HEK293 (cell line): ENCODE results near the gene EPS8L3.
A peak's percentile ranks its signal among the peaks of the same experiment; 100 is the strongest.

Experiments
- IKZF3 ChIP-seq: fragments of 450-650 bp; IDR thresholded peaks from 2 replicates; pipeline ENCODE4 v1.5.0; 2018; ENCODE audit warnings: missing biosample characterization, mild to moderate bottlenecking, missing genetic modification characterization, moderate library complexity
- KLF10 ChIP-seq: fragments of 450-650 bp; IDR thresholded peaks from 2 replicates; pipeline ENCODE4 v1.5.1; 2018; ENCODE audit warnings: missing biosample characterization, mild to moderate bottlenecking, missing genetic modification characterization
- KLF8 ChIP-seq: fragments of 450-650 bp; formaldehyde crosslinking; IDR thresholded peaks from 2 replicates; pipeline ENCODE4 v1.5.1; 2016; ENCODE audit warnings: missing biosample characterization, missing genetic modification characterization
- TCF7L2 ChIP-seq: IDR thresholded peaks from 2 replicates; pipeline ENCODE4 v1.6.1; 2011; ENCODE audit warnings: low read depth, mild to moderate bottlenecking, inconsistent platforms, low read length, moderate library complexity, borderline replicate concordance
- ZBTB48 ChIP-seq: fragments of 450-650 bp; formaldehyde crosslinking; IDR thresholded peaks from 2 replicates; pipeline ENCODE4 v1.5.1; 2016; ENCODE audit warnings: missing biosample characterization, missing genetic modification characterization
- ZBTB7A ChIP-seq: fragments of 450-650 bp; formaldehyde crosslinking; IDR thresholded peaks from 2 replicates; pipeline ENCODE4 v1.5.1; 2016; ENCODE audit warnings: low read depth, missing biosample characterization, missing genetic modification characterization
- ZEB2 ChIP-seq: fragments of 450-650 bp; formaldehyde crosslinking; IDR thresholded peaks from 2 replicates; pipeline ENCODE4 v1.5.1; 2016; ENCODE audit warnings: missing biosample characterization, missing genetic modification characterization
- ZNF114 ChIP-seq: fragments of 450-650 bp; formaldehyde crosslinking; IDR thresholded peaks from 2 replicates; pipeline ENCODE4 v1.5.0; 2017; ENCODE audit warnings: missing biosample characterization, missing genetic modification characterization
- ZNF121 ChIP-seq: fragments of 450-650 bp; formaldehyde crosslinking; IDR thresholded peaks from 2 replicates; pipeline ENCODE4 v1.5.1; 2016; ENCODE audit warnings: missing biosample characterization, missing genetic modification characterization
- ZNF140 ChIP-seq: fragments of 450-650 bp; formaldehyde crosslinking; IDR thresholded peaks from 2 replicates; pipeline ENCODE4 v1.5.1; 2016; ENCODE audit warnings: missing biosample characterization, missing genetic modification characterization
- ZNF169 ChIP-seq: fragments of 450-650 bp; formaldehyde crosslinking; IDR thresholded peaks from 2 replicates; pipeline ENCODE4 v1.5.1; 2016; ENCODE audit warnings: missing biosample characterization, missing genetic modification characterization
- ZNF221 ChIP-seq: fragments of 450-650 bp; formaldehyde crosslinking; IDR thresholded peaks from 2 replicates; pipeline ENCODE4 v1.5.1; 2017; ENCODE audit warnings: missing biosample characterization, missing genetic modification characterization, borderline replicate concordance
- ZNF37A ChIP-seq: fragments of 450-650 bp; IDR thresholded peaks from 2 replicates; pipeline ENCODE4 v1.5.1; 2018; ENCODE audit warnings: missing biosample characterization, missing genetic modification characterization
- ZNF48 ChIP-seq: fragments of 450-650 bp; formaldehyde crosslinking; IDR thresholded peaks from 2 replicates; pipeline ENCODE4 v1.5.1; 2016; ENCODE audit warnings: missing biosample characterization, missing genetic modification characterization
- ZNF510 ChIP-seq: fragments of 450-650 bp; formaldehyde crosslinking; IDR thresholded peaks from 2 replicates; pipeline ENCODE4 v1.5.1; 2018; ENCODE audit warnings: mild to moderate bottlenecking, missing genetic modification characterization, missing biosample characterization; ENCODE audit not compliant: insufficient replicate concordance
- ZNF544 ChIP-seq: fragments of 450-650 bp; formaldehyde crosslinking; IDR thresholded peaks from 2 replicates; pipeline ENCODE4 v1.5.0; 2017; ENCODE audit warnings: missing biosample characterization, missing genetic modification characterization
- ZNF548 ChIP-seq: fragments of 450-650 bp; formaldehyde crosslinking; IDR thresholded peaks from 2 replicates; pipeline ENCODE4 v1.5.1; 2016; ENCODE audit warnings: missing biosample characterization, missing genetic modification characterization
- ZNF555 ChIP-seq: fragments of 450-650 bp; formaldehyde crosslinking; conservative IDR thresholded peaks from 2 replicates; pipeline ENCODE4 v1.5.1; 2017; ENCODE audit warnings: missing biosample characterization, mild to moderate bottlenecking, missing genetic modification characterization, inconsistent platforms
- ZNF621 ChIP-seq: fragments of 450-650 bp; formaldehyde crosslinking; IDR thresholded peaks from 2 replicates; pipeline ENCODE4 v1.5.1; 2017; ENCODE audit warnings: missing biosample characterization, missing genetic modification characterization
- ZXDB ChIP-seq: fragments of 450-650 bp; formaldehyde crosslinking; IDR thresholded peaks from 2 replicates; pipeline ENCODE4 v1.5.1; 2016; ENCODE audit warnings: missing biosample characterization, missing genetic modification characterization
- TF ChIP-seq, protein P1 (sequence below): fragments of 450-650 bp; formaldehyde crosslinking; IDR thresholded peaks from 2 replicates; pipeline ENCODE4 v1.5.1; 2016; ENCODE audit warnings: missing biosample characterization, missing genetic modification characterization
- TF ChIP-seq, protein P2 (sequence below): fragments of 450-650 bp; formaldehyde crosslinking; IDR thresholded peaks from 2 replicates; pipeline ENCODE4 v1.5.1; 2016; ENCODE audit warnings: missing biosample characterization, missing genetic modification characterization
- TF ChIP-seq, protein P3 (sequence below): fragments of 450-650 bp; formaldehyde crosslinking; IDR thresholded peaks from 2 replicates; pipeline ENCODE4 v1.5.1; 2016; ENCODE audit warnings: missing biosample characterization, missing genetic modification characterization
- TF ChIP-seq, protein P4 (sequence below): fragments of 450-650 bp; formaldehyde crosslinking; IDR thresholded peaks from 2 replicates; pipeline ENCODE4 v1.5.1; 2016; ENCODE audit warnings: missing biosample characterization, missing genetic modification characterization

The EPS8L3 gene

DNA sequence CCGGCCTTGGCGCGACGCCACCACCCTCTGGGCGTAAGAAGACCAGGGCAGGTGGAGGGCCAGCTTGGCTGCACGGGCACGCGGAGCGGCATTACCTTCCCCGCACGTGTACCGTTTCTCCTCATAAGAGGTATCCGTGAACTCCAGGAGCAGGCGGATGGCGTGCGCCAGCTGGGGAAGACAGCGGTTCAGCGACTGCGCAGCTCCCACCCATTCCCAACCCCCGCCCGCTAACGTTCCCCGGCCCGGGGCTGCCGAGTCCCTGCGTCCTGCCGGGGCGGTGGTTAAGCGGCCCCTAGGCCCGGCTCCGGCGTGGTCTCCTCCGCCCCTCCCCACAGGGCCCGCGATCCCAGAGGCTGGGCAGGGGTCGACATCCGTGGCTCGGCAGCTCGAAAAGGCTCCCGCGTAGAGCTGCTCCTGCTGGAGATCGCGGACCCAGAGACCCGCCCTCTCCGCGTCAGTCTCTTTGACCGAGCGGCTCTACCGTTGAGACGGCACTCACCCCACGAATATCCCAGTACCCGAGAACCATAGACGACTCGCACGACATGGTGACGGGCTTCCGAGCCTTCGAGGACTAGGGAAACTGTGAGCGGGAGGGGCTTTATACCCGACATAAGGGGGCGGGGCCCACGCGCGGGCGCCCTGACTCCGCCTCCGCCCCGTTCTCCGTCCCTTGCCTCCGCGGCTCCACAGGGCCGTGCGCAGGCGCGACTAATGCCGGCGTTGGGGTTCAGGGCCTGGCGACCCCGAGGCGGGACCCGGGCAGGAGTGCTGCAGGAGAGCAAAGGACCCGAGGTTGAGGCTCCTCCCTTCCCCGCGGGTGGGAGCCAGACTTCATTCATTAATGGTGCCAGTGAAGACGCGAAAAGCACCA is 23.7 kb downstream of the EPS8L3 start (continued):
- TF ChIP-seq, protein P1, sequence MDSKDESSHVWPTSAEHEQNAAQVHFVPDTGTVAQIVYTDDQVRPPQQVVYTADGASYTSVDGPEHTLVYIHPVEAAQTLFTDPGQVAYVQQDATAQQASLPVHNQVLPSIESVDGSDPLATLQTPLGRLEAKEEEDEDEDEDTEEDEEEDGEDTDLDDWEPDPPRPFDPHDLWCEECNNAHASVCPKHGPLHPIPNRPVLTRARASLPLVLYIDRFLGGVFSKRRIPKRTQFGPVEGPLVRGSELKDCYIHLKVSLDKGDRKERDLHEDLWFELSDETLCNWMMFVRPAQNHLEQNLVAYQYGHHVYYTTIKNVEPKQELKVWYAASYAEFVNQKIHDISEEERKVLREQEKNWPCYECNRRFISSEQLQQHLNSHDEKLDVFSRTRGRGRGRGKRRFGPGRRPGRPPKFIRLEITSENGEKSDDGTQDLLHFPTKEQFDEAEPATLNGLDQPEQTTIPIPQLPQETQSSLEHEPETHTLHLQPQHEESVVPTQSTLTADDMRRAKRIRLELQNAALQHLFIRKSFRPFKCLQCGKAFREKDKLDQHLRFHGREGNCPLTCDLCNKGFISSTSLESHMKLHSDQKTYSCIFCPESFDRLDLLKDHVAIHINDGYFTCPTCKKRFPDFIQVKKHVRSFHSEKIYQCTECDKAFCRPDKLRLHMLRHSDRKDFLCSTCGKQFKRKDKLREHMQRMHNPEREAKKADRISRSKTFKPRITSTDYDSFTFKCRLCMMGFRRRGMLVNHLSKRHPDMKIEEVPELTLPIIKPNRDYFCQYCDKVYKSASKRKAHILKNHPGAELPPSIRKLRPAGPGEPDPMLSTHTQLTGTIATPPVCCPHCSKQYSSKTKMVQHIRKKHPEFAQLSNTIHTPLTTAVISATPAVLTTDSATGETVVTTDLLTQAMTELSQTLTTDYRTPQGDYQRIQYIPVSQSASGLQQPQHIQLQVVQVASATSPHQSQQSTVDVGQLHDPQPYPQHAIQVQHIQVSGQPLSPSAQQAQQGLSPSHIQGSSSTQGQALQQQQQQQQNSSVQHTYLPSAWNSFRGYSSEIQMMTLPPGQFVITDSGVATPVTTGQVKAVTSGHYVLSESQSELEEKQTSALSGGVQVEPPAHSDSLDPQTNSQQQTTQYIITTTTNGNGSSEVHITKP (tag by site-specific recombination) = peak; percentile 34
- TF ChIP-seq ZNF544 (tag by site-specific recombination) = no peak
- TF ChIP-seq, protein P2, sequence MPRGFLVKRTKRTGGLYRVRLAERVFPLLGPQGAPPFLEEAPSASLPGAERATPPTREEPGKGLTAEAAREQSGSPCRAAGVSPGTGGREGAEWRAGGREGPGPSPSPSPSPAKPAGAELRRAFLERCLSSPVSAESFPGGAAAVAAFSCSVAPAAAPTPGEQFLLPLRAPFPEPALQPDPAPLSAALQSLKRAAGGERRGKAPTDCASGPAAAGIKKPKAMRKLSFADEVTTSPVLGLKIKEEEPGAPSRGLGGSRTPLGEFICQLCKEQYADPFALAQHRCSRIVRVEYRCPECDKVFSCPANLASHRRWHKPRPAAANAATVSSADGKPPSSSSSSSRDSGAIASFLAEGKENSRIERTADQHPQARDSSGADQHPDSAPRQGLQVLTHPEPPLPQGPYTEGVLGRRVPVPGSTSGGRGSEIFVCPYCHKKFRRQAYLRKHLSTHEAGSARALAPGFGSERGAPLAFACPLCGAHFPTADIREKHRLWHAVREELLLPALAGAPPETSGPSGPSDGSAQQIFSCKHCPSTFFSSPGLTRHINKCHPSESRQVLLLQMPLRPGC (tag by site-specific recombination) = 0 out of 2 replicates have a peak, but pooled peaks have one; percentile 15
- TF ChIP-seq ZBTB48 (tag by site-specific recombination) = peak; percentile 68
- no peak for TF ChIP-seq ZNF555 (tag by site-specific recombination)
- 0 out of 2 replicates have a peak, but pooled peaks have one; percentile 13 for TF ChIP-seq ZBTB7A (tag by site-specific recombination)
- TF ChIP-seq KLF8 = 0 out of 2 replicates have a peak, but pooled peaks have one; percentile 43
- peak; percentile 90; the same call in 1 of the 2 replicates for TF ChIP-seq ZNF114 (tag by site-specific recombination)
- TF ChIP-seq ZNF37A (tag by site-specific recombination) = no peak
- TF ChIP-seq ZNF510 (tag by site-specific recombination) = no peak
- no peak for TF ChIP-seq ZNF548 (tag by site-specific recombination)
- TF ChIP-seq ZXDB = peak; percentile 80
- no peak for TF ChIP-seq ZEB2
- no peak for TF ChIP-seq ZNF121 (tag by site-specific recombination)
- no peak for TF ChIP-seq ZNF48 (tag by site-specific recombination)
- no peak for TF ChIP-seq ZNF169 (tag by site-specific recombination)
- TF ChIP-seq, protein P3, sequence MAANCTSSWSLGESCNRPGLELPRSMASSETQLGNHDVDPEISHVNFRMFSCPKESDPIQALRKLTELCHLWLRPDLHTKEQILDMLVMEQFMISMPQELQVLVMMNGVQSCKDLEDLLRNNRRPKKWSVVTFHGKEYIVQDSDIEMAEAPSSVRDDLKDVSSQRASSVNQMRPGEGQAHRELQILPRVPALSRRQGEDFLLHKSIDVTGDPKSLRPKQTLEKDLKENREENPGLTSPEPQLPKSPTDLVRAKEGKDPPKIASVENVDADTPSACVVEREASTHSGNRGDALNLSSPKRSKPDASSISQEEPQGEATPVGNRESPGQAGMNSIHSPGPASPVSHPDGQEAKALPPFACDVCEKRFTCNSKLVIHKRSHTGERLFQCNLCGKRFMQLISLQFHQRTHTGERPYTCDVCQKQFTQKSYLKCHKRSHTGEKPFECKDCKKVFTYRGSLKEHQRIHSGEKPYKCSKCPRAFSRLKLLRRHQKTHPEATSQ (tag by site-specific recombination) = no peak
- TF ChIP-seq, protein P4, sequence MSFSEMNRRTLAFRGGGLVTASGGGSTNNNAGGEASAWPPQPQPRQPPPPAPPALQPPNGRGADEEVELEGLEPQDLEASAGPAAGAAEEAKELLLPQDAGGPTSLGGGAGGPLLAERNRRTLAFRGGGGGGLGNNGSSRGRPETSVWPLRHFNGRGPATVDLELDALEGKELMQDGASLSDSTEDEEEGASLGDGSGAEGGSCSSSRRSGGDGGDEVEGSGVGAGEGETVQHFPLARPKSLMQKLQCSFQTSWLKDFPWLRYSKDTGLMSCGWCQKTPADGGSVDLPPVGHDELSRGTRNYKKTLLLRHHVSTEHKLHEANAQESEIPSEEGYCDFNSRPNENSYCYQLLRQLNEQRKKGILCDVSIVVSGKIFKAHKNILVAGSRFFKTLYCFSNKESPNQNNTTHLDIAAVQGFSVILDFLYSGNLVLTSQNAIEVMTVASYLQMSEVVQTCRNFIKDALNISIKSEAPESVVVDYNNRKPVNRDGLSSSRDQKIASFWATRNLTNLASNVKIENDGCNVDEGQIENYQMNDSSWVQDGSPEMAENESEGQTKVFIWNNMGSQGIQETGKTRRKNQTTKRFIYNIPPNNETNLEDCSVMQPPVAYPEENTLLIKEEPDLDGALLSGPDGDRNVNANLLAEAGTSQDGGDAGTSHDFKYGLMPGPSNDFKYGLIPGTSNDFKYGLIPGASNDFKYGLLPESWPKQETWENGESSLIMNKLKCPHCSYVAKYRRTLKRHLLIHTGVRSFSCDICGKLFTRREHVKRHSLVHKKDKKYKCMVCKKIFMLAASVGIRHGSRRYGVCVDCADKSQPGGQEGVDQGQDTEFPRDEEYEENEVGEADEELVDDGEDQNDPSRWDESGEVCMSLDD (tag by site-specific recombination) = peak; percentile 75
- no peak for TF ChIP-seq ZNF221 (tag by site-specific recombination)
- no peak for TF ChIP-seq ZNF140
- no peak for TF ChIP-seq IKZF3 (tag by site-specific recombination)
- TF ChIP-seq ZNF621 (tag by site-specific recombination) = no peak
- no peak for TF ChIP-seq TCF7L2
- TF ChIP-seq KLF10 (tag by site-specific recombination) = no peak
- TF ChIP-seq, all 188 proteins: peak for 22
